SU-DHL-6 (cell line): Measurements from ENCODE around the gene BCS1L.

Source experiments
- CTCF ChIP-seq: fragments of 200-600 bp; sonication (generic); IDR thresholded peaks from one replicate; pipeline ENCODE4 v1.5.1; 2017; ENCODE audit warnings: antibody characterized with exemption, mild to moderate bottlenecking, low read length, moderate library complexity; ENCODE audit not compliant: insufficient read depth, poor library complexity, severe bottlenecking
- EZH2phosphoT487 ChIP-seq: fragments of 200-600 bp; sonication (generic), shearing (Covaris generic); conservative IDR thresholded peaks from 2 replicates; pipeline ENCODE4 v1.6.1; 2018; ENCODE audit warnings: mild to moderate bottlenecking, antibody characterized with exemption, low read length, moderate library complexity, mixed read lengths

DNA sequence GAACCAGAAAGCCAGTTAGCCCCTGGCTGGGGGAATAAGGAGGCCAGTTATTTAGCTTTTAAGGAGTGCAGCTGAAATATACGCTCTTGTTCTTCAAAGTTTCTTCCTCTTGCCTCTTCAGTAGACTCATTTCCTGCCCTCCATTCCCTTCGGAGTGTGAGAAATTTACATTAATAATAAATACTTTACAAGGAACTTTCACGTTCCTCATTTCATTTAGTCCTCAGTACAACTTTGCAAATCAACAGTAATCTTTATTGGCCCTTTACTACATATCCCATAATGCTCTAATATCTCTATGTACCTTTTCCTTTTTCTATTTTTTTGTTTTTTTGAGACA lies 36.1 kb upstream of the BCS1L start:
- no peak for TF ChIP-seq CTCF
- TF ChIP-seq EZH2phosphoT487: no peak
